H9 (cell line): ENCODE measurements around the gene NEDD4L. TPM values are rescaled to one million over a fixed set of nuclear protein-coding genes. Genes with fewer than 3 reads are reported as not detected.

Experiments
- DNase-seq: peaks from one replicate; pipeline ENCODE4 v3.0.0-alpha.2; 2017
- H2AFZ ChIP-seq: one replicate; pipeline ENCODE4 v1.6.1; 2013; ENCODE audit warnings: mild to moderate bottlenecking, low read length, control low read depth, moderate library complexity
- H2AK5ac ChIP-seq: 2 replicates; pipeline ENCODE4 v1.6.1; 2013; ENCODE audit warnings: low read length, control low read depth, mixed read lengths; ENCODE audit not compliant: insufficient read length
- H2BK120ac ChIP-seq: one replicate; pipeline ENCODE4 v1.6.1; 2013; ENCODE audit warnings: low read depth, mild to moderate bottlenecking, low read length, control low read depth, inconsistent platforms; ENCODE audit not compliant: poor library complexity, severe bottlenecking
- H2BK12ac ChIP-seq: 2 replicates; pipeline ENCODE4 v1.6.1; 2013; ENCODE audit warnings: low read length, control low read depth, mixed read lengths, low read depth; ENCODE audit not compliant: insufficient read length
- H2BK15ac ChIP-seq: 2 replicates; pipeline ENCODE4 v1.6.1; 2013; ENCODE audit warnings: low read depth, low read length, control low read depth
- H2BK20ac ChIP-seq: one replicate; pipeline ENCODE4 v1.6.1; 2013; ENCODE audit warnings: low read depth, mild to moderate bottlenecking, low read length, control low read depth, inconsistent platforms; ENCODE audit not compliant: poor library complexity, severe bottlenecking
- H2BK5ac ChIP-seq: 2 replicates; pipeline ENCODE4 v1.6.1; 2013; ENCODE audit warnings: low read length, control low read depth, mixed read lengths; ENCODE audit not compliant: insufficient read length
- H3K14ac ChIP-seq: 2 replicates; pipeline ENCODE4 v1.6.1; 2013; ENCODE audit warnings: low read length, control low read depth; ENCODE audit not compliant: insufficient read depth
- H3K18ac ChIP-seq: 2 replicates; pipeline ENCODE4 v1.6.1; 2013; ENCODE audit warnings: low read depth, mild to moderate bottlenecking, mixed read lengths, low read length, control low read depth; ENCODE audit not compliant: insufficient read length
- H3K23ac ChIP-seq: 2 replicates; pipeline ENCODE4 v1.6.1; 2013; ENCODE audit warnings: low read length, control low read depth, mixed read lengths, low read depth; ENCODE audit not compliant: insufficient read length
- H3K23me2 ChIP-seq: 2 replicates; pipeline ENCODE4 v1.6.1; 2013; ENCODE audit warnings: low read depth, mild to moderate bottlenecking, mixed read lengths, low read length, control low read depth; ENCODE audit not compliant: insufficient read length, poor library complexity, severe bottlenecking
- H3K27ac ChIP-seq: 2 replicates; pipeline ENCODE4 v1.5.1; 2013; ENCODE audit warnings: low read length, control low read depth, mixed read lengths, low read depth; ENCODE audit not compliant: insufficient read length
- H3K27me3 ChIP-seq: 2 replicates; pipeline ENCODE4 v1.6.1; 2013; ENCODE audit warnings: low read length, control low read depth, inconsistent platforms; ENCODE audit not compliant: insufficient read depth
- H3K4ac ChIP-seq: 2 replicates; pipeline ENCODE4 v1.6.1; 2013; ENCODE audit warnings: low read depth, mild to moderate bottlenecking, control low read depth, inconsistent platforms, low read length, moderate library complexity
- H3K4me1 ChIP-seq: 2 replicates; pipeline ENCODE4 v1.6.1; 2013; ENCODE audit warnings: low read length, control low read depth, inconsistent platforms; ENCODE audit not compliant: insufficient read depth
- H3K4me2 ChIP-seq: 2 replicates; pipeline ENCODE4 v1.6.1; 2013; ENCODE audit warnings: low read length, control low read depth, mixed read lengths; ENCODE audit not compliant: insufficient read length, insufficient read depth
- H3K56ac ChIP-seq: 2 replicates; pipeline ENCODE4 v1.6.1; 2013; ENCODE audit warnings: low read depth, mild to moderate bottlenecking, mixed read lengths, low read length, control low read depth; ENCODE audit not compliant: insufficient read length
- H3K79me1 ChIP-seq: 2 replicates; pipeline ENCODE4 v1.6.1; 2013; ENCODE audit warnings: low read depth, mild to moderate bottlenecking, moderate library complexity, low read length, control low read depth, inconsistent platforms; ENCODE audit not compliant: insufficient read depth, poor library complexity, severe bottlenecking
- H3K79me2 ChIP-seq: 2 replicates; pipeline ENCODE4 v1.6.1; 2013; ENCODE audit warnings: low read length, control low read depth, inconsistent platforms; ENCODE audit not compliant: insufficient read depth
- H3K9ac ChIP-seq: 2 replicates; pipeline ENCODE4 v1.6.1; 2013; ENCODE audit warnings: low read length, control low read depth, mixed read lengths; ENCODE audit not compliant: insufficient read length; ENCODE audit errors: extremely low read depth
- H3K9me3 ChIP-seq: one replicate; pipeline ENCODE4 v1.6.1; 2013; ENCODE audit warnings: low read depth, low read length, inconsistent platforms; ENCODE audit not compliant: control insufficient read depth
- H3T11ph ChIP-seq: one replicate; pipeline ENCODE4 v1.6.1; 2013; ENCODE audit warnings: mild to moderate bottlenecking, low read length, control low read depth, inconsistent platforms
- H4K20me1 ChIP-seq: one replicate; pipeline ENCODE4 v1.6.1; 2013; ENCODE audit not compliant: control insufficient read depth, insufficient read length, insufficient read depth
- H4K5ac ChIP-seq: 2 replicates; pipeline ENCODE4 v1.6.1; 2013; ENCODE audit warnings: low read depth, mild to moderate bottlenecking, mixed read lengths, low read length, control low read depth; ENCODE audit not compliant: insufficient read length
- H4K8ac ChIP-seq: replicated peaks from 2 replicates; pipeline ENCODE4 v1.6.1; 2013; ENCODE audit warnings: low read length, control low read depth, mixed read lengths, low read depth; ENCODE audit not compliant: insufficient read length
- H4K91ac ChIP-seq: 2 replicates; pipeline ENCODE4 v1.6.1; 2013; ENCODE audit warnings: low read depth, mild to moderate bottlenecking, moderate library complexity, mixed read lengths, low read length, control low read depth; ENCODE audit not compliant: insufficient read length
- H3K27ac Mint-ChIP-seq, 3 experiments: 2 replicates in 2 of 3; 3 replicates in 1 of 3; pipeline ENCODE4 v1.8.0; 2020 to 2021; ENCODE audit warnings: mixed read lengths in 3 of 3, mild to moderate bottlenecking in 1 of 3, moderate library complexity in 1 of 3
- H3K27me3 Mint-ChIP-seq: 2 replicates; pipeline ENCODE4 v1.8.0; 2021; ENCODE audit warnings: low read depth, mild to moderate bottlenecking, moderate library complexity, mixed read lengths
- H3K36me3 Mint-ChIP-seq, 3 experiments: 2 replicates in 2 of 3; 3 replicates in 1 of 3; pipeline ENCODE4 v1.8.0; 2020 to 2021; ENCODE audit warnings: low read depth in 3 of 3, mixed read lengths in 3 of 3; ENCODE audit not compliant: insufficient read depth in 1 of 3
- H3K4me1 Mint-ChIP-seq, 2 experiments: 2 replicates each; pipeline ENCODE4 v1.8.0; 2020; ENCODE audit warnings: mixed read lengths in 2 of 2
- H3K4me3 Mint-ChIP-seq, 2 experiments: 2 replicates in 1 of 2; 3 replicates in 1 of 2; pipeline ENCODE4 v1.8.0; 2020 to 2021; ENCODE audit warnings: mild to moderate bottlenecking in 2 of 2, mixed read lengths in 2 of 2, moderate library complexity in 1 of 2
- H3K9me3 Mint-ChIP-seq, 2 experiments: 2 replicates in 1 of 2; 3 replicates in 1 of 2; pipeline ENCODE4 v1.8.0; 2020; ENCODE audit warnings: mild to moderate bottlenecking in 2 of 2, mixed read lengths in 2 of 2, moderate library complexity in 1 of 2
- WGBS: extraction: QIAGEN DNeasy Blood & Tissue Kit; methylation state at CpG from one replicate; pipeline ENCODE4 v1.1.7; 2013; ENCODE audit warnings: missing lambda C conversion rate, low lambda C conversion rate, mixed read lengths; ENCODE audit not compliant: insufficient read length; ENCODE audit errors: extremely low coverage; 5-methylcytosine and 5-hydroxymethylcytosine counted together
- total RNA-seq: library from RNA; stranded (reverse); gene quantifications from 2 replicates; pipeline ENCODE4 v1.2.1, GENCODE V29; 2021
- TF ChIP-seq, protein P1 (sequence below): fragments of 200-600 bp; sonication (generic); conservative IDR thresholded peaks from 3 replicates; pipeline ENCODE4 v1.8.0; 2021; ENCODE audit warnings: antibody characterized with exemption, mild to moderate bottlenecking

The NEDD4L gene
- total RNA-seq, 1 experiment from 2014 or later = 76.3 TPM

DNA sequence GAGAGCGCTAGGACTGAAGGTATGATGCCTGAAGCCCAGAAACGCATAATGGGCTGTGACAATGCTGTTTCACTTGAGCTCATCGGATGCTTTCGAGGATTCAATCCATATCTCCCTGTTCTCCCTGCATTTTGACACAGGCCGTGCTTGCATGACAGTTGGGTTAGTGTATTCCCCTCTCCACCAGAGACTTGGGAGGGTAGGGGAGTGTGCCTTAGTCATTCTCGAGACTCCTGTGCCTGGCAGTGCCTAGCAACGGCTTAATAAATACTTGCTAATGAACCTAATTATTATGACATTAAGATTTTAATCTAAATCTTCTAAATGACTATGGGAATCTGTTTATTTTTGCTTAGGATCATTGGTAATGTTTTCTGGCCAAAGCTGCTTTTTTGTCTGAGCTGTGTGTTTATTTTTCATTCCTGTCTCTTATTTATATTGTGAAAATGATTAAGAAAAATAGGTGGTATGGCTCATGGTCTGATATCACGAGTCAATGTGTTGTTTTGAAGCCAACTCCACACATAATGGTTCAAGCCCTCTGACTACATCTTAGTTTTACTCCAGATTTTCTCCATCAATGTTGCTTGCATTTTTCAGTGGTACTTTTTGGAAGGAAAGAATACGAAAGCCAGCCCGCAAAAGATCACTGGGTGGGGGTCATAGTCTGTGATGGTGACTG lies 61.3 kb downstream of the NEDD4L start:
- no peaks in the 10 kb centered on the region for H3K27me3 Mint-ChIP-seq
- peaks cover 64 to 69% of the 10 kb centered on the region in 2 experiments for H3K4me1 Mint-ChIP-seq
- H2BK120ac ChIP-seq = no peak overlapping the region
- H2BK15ac ChIP-seq = no peak overlapping the region
- no peak overlapping the region for H2BK5ac ChIP-seq
- no peak overlapping the region for H4K8ac ChIP-seq
- H3K79me1 ChIP-seq = no peaks in the 10 kb centered on the region
- no peak overlapping the region for H2AK5ac ChIP-seq
- no peak overlapping the region for H2AFZ ChIP-seq
- H4K91ac ChIP-seq = no peak overlapping the region
- H4K20me1 ChIP-seq = no peaks in the 10 kb centered on the region
- H3K9me3 ChIP-seq = no peaks in the 10 kb centered on the region
- no peak overlapping the region for H3K4me2 ChIP-seq
- no peak overlapping the region for H3K27ac ChIP-seq
- H3K14ac ChIP-seq = no peak overlapping the region
- peak overlapping the region in 1 of 3 experiments; percentile 4; a peak in 1 of 7 replicates for H3K27ac Mint-ChIP-seq
- H3K9ac ChIP-seq = no peak overlapping the region
- no peak overlapping the region for H4K5ac ChIP-seq
- H3K18ac ChIP-seq = no peak overlapping the region
- no peak overlapping the region for H3T11ph ChIP-seq
- H2BK20ac ChIP-seq = no peak overlapping the region
- no peaks in the 10 kb centered on the region; the same call in 1 of the 2 replicates for H3K79me2 ChIP-seq
- TF ChIP-seq, protein P1, sequence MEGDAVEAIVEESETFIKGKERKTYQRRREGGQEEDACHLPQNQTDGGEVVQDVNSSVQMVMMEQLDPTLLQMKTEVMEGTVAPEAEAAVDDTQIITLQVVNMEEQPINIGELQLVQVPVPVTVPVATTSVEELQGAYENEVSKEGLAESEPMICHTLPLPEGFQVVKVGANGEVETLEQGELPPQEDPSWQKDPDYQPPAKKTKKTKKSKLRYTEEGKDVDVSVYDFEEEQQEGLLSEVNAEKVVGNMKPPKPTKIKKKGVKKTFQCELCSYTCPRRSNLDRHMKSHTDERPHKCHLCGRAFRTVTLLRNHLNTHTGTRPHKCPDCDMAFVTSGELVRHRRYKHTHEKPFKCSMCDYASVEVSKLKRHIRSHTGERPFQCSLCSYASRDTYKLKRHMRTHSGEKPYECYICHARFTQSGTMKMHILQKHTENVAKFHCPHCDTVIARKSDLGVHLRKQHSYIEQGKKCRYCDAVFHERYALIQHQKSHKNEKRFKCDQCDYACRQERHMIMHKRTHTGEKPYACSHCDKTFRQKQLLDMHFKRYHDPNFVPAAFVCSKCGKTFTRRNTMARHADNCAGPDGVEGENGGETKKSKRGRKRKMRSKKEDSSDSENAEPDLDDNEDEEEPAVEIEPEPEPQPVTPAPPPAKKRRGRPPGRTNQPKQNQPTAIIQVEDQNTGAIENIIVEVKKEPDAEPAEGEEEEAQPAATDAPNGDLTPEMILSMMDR = no peak
- no peaks in the 10 kb centered on the region for H3K9me3 Mint-ChIP-seq
- no peak overlapping the region for H3K23ac ChIP-seq
- H3K56ac ChIP-seq = no peak overlapping the region
- no peak overlapping the region for H2BK12ac ChIP-seq
- H3K27me3 ChIP-seq = no peaks in the 10 kb centered on the region
- DNase-seq = no peak
- no peak overlapping the region for H3K4ac ChIP-seq
- no CpG with 5 or more reads among the region's 10 CpGs for WGBS
- peaks cover 0 to 12% (median 6%) of the 10 kb centered on the region in 3 experiments; a peak in 2 of 7 replicates for H3K36me3 Mint-ChIP-seq
- H3K4me1 ChIP-seq = peaks cover 13% of the 10 kb centered on the region; the same call in 1 of the 2 replicates
- H3K23me2 ChIP-seq = no peaks in the 10 kb centered on the region
- H3K4me3 Mint-ChIP-seq = no peak overlapping the region
